Measurements from ENCODE around the gene PPP1R3A.

GRCh38 chr7:113907617-113908016 is 11.2 kb downstream of the PPP1R3A start:
- TF ChIP-seq POLR2A (IDR thresholded peaks at IDR 0.05; ENCODE audit: low read depth, low read length) (no peak), CTCF (conservative IDR thresholded peaks at IDR 0.05; ENCODE audit: low read depth, low read length) (no peak), RCOR1 (IDR thresholded peaks at IDR 0.05; ENCODE audit: insufficient replicate concordance, low read length) (no peak), SMC3 (IDR thresholded peaks at IDR 0.05; ENCODE audit: low read depth, low read length) (no peak), FOS (IDR thresholded peaks at IDR 0.05; ENCODE audit: low read depth, low read length) (no peak), CHD1 (IDR thresholded peaks at IDR 0.05; ENCODE audit: low read depth, low read length) (no peak)

Data from IMR-90 (cell line).